Right ventricle myocardium superior (tissue), 1 donor: ENCODE measurements around the gene VPS37D. TPM values are rescaled to one million over a fixed set of nuclear protein-coding genes. Genes with fewer than 3 reads are reported as not detected.
A peak's percentile ranks its signal among the peaks of the same experiment; 100 is the strongest.
"Not testable (repeated sequence)": the region's sequence is repeated elsewhere in the genome, so short reads cannot be mapped to it uniquely, and the experiment has no call there.

Experiments used
- ATAC-seq: fragments of 200-7000 bp; cut with Tn5 transposase; one replicate; pipeline ENCODE4 v1.9.1; 2020; ENCODE audit warnings: mild to moderate bottlenecking; ENCODE audit not compliant: poor library complexity
- DNase-seq: peaks from one replicate; pipeline ENCODE4 v3.0.0-alpha.2; 2020
- intact Hi-C: fragments of 100-400 bp; cut with DNase I; formaldehyde crosslinking; loops from one replicate; pipeline ENCODE4 v1.11.2; 2022
- total RNA-seq: library from RNA; stranded (reverse); fragmentation: NEBNext Ultra II Directional; extraction: Animal tissue kit (Norgen Biotek cat#: 25700); gene quantifications from one replicate; pipeline ENCODE4 v1.2.1, GENCODE V29; 2021
- donor health status: DM: no; HTN: yes; CAD: no; lungs with severe emphysema.

VPS37D gene
- total RNA-seq, 1 donor from 2014 or later: 2.7 TPM

DNA sequence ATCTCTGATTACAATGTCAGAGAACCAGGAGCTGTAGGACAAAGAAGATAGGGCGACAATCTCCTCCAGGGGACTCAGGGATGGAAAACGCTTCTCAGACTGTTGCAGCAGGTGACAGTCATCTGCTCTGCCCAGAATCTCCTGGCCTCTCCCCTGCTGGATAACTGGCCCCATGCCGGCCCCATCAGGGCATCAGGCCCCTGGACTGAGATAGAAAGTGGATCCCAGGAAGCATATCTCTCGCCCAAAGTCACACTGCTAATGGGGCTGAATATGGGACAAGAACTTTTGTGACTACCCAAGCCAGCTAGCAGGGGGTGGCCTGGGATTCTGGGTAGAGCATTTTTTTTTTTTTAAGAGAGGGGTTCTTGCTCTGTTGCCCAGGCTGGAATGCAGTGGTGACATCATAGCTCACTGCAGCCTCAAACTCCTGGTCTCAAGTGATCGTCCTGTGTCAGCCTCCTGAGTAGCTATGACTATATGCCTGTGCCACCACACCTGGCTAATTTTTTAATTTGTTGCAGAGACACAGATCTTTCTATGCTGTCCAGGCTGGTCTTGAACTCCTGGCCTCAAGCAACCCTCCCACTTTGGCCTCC, 22.8 kb upstream of the VPS37D start:
- intact Hi-C loops: no loop called here
- ATAC-seq (no peak), DNase-seq (no peak)

- no peak for DNase-seq
- intact Hi-C loops: no loop called here
- no peak for ATAC-seq
These were observed 21.9 kb upstream of the VPS37D start for GRCh38 chr7:73645643-73646174.

DNA sequence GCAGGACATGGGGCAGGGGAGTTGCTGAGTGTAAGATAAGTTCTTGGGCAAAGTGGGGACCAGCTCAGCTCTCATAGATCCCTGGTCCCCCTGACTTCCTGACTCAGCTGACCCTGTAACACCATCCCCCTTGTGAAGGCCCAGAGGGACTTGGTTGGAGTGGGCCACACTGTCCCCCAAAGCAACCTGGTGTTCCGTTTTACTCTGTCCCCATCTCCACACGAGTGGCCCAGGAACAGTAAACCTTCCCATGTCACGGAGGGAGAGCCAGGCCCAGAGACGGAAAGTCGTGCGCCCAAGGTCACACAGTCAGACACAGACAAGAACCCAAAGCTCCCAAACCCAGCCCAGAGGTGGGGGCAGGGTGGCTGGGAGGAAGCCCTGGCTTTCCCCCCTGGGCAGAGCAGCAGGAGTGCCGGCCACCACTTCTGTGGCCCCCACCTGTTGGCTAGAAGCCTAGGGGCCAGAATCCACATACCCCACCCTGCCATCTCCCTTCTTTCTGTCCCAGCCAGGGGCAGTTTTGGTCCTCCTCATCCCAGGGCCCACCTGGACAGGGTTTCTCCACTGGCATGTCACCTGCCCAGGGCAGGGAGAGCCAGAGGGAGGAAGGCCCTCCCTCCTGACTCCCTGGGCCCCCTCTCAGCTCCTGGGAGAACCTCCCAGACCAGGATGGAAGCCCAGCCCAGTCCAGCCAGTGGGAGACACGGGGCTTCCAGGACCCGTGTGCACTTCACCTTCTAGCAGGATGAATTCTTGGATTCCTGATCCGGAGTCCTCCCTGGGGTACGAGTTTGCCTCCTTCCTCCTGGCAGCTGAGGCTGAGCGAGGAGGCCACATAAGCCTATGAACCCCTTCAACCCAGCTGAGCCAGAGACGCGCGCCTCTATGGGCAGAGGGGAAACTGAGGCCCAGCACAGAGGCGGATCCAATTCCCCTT, 20.6 kb upstream of the VPS37D start:
- ATAC-seq (no peak), DNase-seq (no peak)
- intact Hi-C loops: no loop called here

- peak; percentile 61 for ATAC-seq
- intact Hi-C loops: no loop called here
- no peak for DNase-seq
These were observed 19.7 kb upstream of the VPS37D start for GRCh38 chr7:73647725-73648592.

GRCh38 chr7:73648593-73649332, 18.9 kb upstream of the VPS37D start:
- ATAC-seq (no peak), DNase-seq (no peak)
- intact Hi-C loops: no loop called here

DNA sequence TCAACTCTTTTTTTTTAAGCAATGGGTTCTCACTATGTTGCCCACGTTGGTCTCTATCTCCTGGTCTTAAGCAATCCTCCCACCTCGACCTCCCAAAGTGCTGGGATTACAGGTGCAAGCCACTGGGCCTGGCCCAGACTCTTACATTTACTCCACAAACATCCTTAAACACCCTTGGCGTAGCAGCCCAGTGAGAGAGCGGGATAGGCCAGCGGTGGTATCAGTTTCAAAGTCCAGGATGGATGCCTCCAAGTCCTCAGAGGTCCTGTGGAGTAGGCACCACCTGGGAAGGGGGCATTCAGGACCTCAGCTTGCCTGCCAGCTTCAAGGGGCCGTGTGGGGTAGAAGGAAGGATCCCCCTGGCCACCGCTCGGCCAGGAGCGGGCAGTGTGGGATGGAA, 18.1 kb upstream of the VPS37D start:
- DNase-seq (peak; percentile 10), ATAC-seq (no peak)
- intact Hi-C loops: no loop called here

DNA sequence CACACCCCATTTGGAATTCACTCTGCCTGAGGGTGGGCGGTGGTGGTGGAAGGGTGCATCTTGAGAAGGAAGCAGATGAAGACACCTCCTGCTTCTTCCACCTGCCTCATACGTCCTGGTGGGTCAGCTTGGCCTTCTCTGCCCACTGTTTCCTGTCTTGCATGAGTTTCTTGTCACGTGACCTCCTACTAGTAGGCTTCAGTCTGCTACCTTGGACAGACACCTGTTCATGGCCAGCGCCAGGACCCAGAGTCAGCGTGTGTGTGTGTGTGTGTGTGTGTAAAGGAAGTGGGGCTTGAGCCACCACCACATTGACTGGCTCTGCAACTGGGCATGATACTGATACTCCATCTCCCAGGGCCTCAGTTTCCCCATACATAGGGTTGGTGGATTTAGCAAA, 17.1 kb upstream of the VPS37D start:
- no peak for ATAC-seq

GRCh38 chr7:73652541-73652949, 15.1 kb upstream of the VPS37D start:
- ATAC-seq (no peak), DNase-seq (no peak)
- intact Hi-C loops: no loop called here

More for the DNA sequence above, 17.1 kb upstream of the VPS37D start:
- DNase-seq: no peak
- intact Hi-C loops: no loop called here

DNA sequence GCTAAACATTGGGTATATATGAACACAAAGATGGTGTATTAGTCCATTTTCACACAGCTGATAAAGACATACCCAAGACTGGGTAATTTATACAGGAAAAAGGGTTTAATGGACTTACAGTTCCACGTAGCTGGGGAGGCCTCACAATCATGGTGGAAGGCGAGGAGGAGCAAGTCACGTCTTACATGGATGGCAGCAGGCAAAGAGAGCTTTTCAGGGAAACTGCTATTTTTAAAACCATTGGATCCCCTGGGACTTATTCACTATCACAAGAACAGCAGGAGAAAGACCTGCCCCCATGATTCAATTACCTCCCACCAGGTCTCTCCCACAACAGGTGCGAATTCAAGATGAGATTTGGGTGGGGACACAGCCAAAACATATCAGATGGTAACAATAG, 12.3 kb upstream of the VPS37D start:
- ATAC-seq, intact Hi-C loops, DNase-seq: not testable (repeated sequence)

DNA sequence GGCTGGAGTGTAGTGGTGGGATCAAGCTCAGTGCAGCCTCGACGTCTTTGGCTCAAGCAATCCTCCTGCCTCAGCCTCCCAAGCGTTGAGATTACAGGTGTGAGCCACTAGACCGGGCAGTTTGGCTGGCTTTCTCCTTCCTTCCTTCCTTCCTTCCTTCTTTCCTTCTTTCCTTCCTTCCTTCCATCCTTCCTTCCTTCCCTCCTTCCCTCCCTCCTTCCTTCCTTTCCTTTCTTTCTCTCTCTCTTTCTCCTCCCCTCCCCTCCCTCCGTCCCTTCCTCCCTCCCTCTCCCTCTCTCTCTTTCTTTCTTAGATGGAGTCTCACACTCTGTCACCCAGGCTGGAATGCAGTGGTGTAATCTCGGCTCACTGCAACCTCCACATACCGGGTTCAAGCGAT, 7.6 kb upstream of the VPS37D start:
- DNase-seq (no peak), ATAC-seq (no peak)
- intact Hi-C loops: no loop called here

GRCh38 chr7:73660594-73660993, 7.0 kb upstream of the VPS37D start:
- ATAC-seq, DNase-seq, intact Hi-C loops: not testable (repeated sequence)

- no peak for ATAC-seq
- no peak for DNase-seq
- intact Hi-C loops: no loop called here
These were observed 4.6 kb upstream of the VPS37D start for GRCh38 chr7:73663033-73663432.

- no peak for ATAC-seq
- intact Hi-C loops: loop anchor here (5.0 kb wide), 1 partner anchor 59 kb away; no protein-coding TSS in a partner anchor
These were observed 663 bp downstream of the VPS37D start for GRCh38 chr7:73668103-73668885.

DNA sequence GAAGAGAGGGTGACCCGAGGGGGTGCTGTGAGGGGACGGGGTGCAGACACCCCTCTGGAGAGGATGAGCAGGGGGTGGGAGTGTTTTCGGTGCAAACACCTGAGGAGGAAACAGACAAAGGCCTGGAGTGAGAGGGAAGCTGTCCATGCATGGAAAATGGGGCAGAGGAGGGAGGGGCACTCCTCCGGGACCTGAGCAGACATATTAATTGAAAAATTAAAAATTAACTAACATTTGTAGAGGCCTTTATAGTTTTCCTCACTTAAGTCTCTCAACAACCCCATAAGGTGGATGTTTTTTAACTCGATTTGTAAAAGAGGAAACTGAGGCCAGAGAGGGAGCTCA, 1.2 kb downstream of the VPS37D start:
- no peak for ATAC-seq
- intact Hi-C loops: loop anchor here (5.0 kb wide), 1 partner anchor 58 kb away; no protein-coding TSS in a partner anchor
- no peak for DNase-seq

More at GRCh38 chr7:73668103-73668885, 663 bp downstream of the VPS37D start:
- no peak for DNase-seq

- DNase-seq (no peak), ATAC-seq (no peak)
- intact Hi-C loops: loop anchor here (5.0 kb wide), 1 partner anchor 58 kb away; no protein-coding TSS in a partner anchor
These were observed 1.7 kb downstream of the VPS37D start for GRCh38 chr7:73669288-73669701.

- no peak for ATAC-seq
- no peak for DNase-seq
- intact Hi-C loops: loop anchor here (5.0 kb wide), 1 partner anchor 57 kb away; no protein-coding TSS in a partner anchor
These were observed 2.3 kb downstream of the VPS37D start for GRCh38 chr7:73669858-73670385.

GRCh38 chr7:73671322-73671661, 3.7 kb downstream of the VPS37D start:
- ATAC-seq: no peak
- intact Hi-C loops: no loop called here
- no peak for DNase-seq
